ENCODE measurements around the gene KRT15. TPM values are rescaled to one million over a fixed set of nuclear protein-coding genes. Genes with fewer than 3 reads are reported as not detected.

Gene KRT15
- total and polyA plus RNA-seq, 9 of the 15 experiments (the other 6 are each of a cell fraction or from before 2014, with no cell fraction given), result 0.28 to 4.4 (median 0.56) TPM

GRCh38 chr17:41547921-41548843 lies 29.5 kb upstream of the KRT15 start (continued):
- TF ChIP-seq ZNF277 (CRISPR knock-in tag; IDR thresholded peaks at IDR 0.05; ENCODE audit: borderline replicate concordance) (no peak), ZNF24 (IDR thresholded peaks at IDR 0.05) (no peak), ZNF561 (CRISPR knock-in tag; conservative IDR thresholded peaks at IDR 0.05) (no peak), ILF3 (IDR thresholded peaks at IDR 0.05; ENCODE audit: borderline replicate concordance) (no peak), ZNF232 (CRISPR knock-in tag; IDR thresholded peaks at IDR 0.05) (no peak), CCAR2 (IDR thresholded peaks at IDR 0.05; ENCODE audit: low read depth, low read length) (no peak), PTTG1 (tag; IDR thresholded peaks at IDR 0.05; ENCODE audit: low read depth) (no peak), MXI1 (IDR thresholded peaks at IDR 0.05; ENCODE audit: low read depth, low read length) (no peak), TCF15 (CRISPR knock-in tag; IDR thresholded peaks at IDR 0.05) (no peak), ZSCAN32 (CRISPR knock-in tag; IDR thresholded peaks at IDR 0.05) (no peak), CHAMP1 (IDR thresholded peaks at IDR 0.05) (no peak), ZNF347 (CRISPR knock-in tag; IDR thresholded peaks at IDR 0.05; ENCODE audit: low read depth) (no peak), PTBP1 (IDR thresholded peaks at IDR 0.05; ENCODE audit: low read depth, low read length) (0 out of 2 replicates have a peak, but pooled peaks have one; percentile 75), ZNF518B (CRISPR knock-in tag; IDR thresholded peaks at IDR 0.05) (no peak), POLR3A (IDR thresholded peaks at IDR 0.05; ENCODE audit: borderline replicate concordance, extremely low read depth, insufficient read depth, insufficient read length) (no peak), CREM (IDR thresholded peaks at IDR 0.05; ENCODE audit: low read depth) (peak; percentile 11; the same call in 1 of the 2 replicates), HIVEP1 (CRISPR knock-in tag; IDR thresholded peaks at IDR 0.05) (no peak), ZNF184 (CRISPR knock-in tag; IDR thresholded peaks at IDR 0.05) (no peak), NFXL1 (CRISPR knock-in tag; IDR thresholded peaks at IDR 0.05) (no peak), NR2F6 (CRISPR knock-in tag; IDR thresholded peaks at IDR 0.05) (no peak), ZNF143 (CRISPR knock-in tag; IDR thresholded peaks at IDR 0.05) (no peak)
